HepG2 (cell line): Measurements from ENCODE around the gene SNX30. TPM values are rescaled to one million over a fixed set of nuclear protein-coding genes. Genes with fewer than 3 reads are reported as not detected.

Source experiments
- CEBPG ChIP-seq: IDR thresholded peaks from 2 replicates; pipeline ENCODE4 v1.6.1; 2016
- ELF3 ChIP-seq: IDR thresholded peaks from 2 replicates; pipeline ENCODE4 v1.6.1; 2016; ENCODE audit warnings: missing genetic modification reagents, missing compliant biosample characterization
- EP300 ChIP-seq, 3 experiments: sonication (generic) in 1 of 3; formaldehyde crosslinking in 1 of 3; IDR thresholded peaks; 2 replicates each; pipeline versions ENCODE4 v1.5.1 to v1.6.1; 2011 to 2020; ENCODE audit warnings: low read depth in 2 of 3, low read length in 2 of 3, borderline replicate concordance in 1 of 3, improper control_type of control experiment in 1 of 3, mild to moderate bottlenecking in 1 of 3, missing genetic modification reagents in 1 of 3, moderate library complexity in 1 of 3
- FOXA3 ChIP-seq: IDR thresholded peaks from 2 replicates; pipeline ENCODE4 v1.6.1; 2016; ENCODE audit warnings: missing genetic modification reagents, missing compliant biosample characterization
- GATAD2A ChIP-seq: IDR thresholded peaks from 2 replicates; pipeline ENCODE4 v1.6.1; 2016
- KDM4B ChIP-seq: sonication (generic); formaldehyde crosslinking; IDR thresholded peaks from 2 replicates; pipeline ENCODE4 v1.4.0; 2020; ENCODE audit warnings: missing genetic modification reagents
- MIER3 ChIP-seq: IDR thresholded peaks from 2 replicates; pipeline ENCODE4 v1.6.1; 2016; ENCODE audit warnings: missing compliant biosample characterization, borderline replicate concordance
- SOX6 ChIP-seq, 2 experiments: fragments of 450-650 bp in 1 of 2; sonication (generic) in 1 of 2; formaldehyde crosslinking in 1 of 2; IDR thresholded peaks; 2 replicates each; pipeline versions ENCODE4 v1.4.0 to v1.6.1; 2017 to 2020; ENCODE audit warnings: antibody characterized with exemption in 1 of 2, mild to moderate bottlenecking in 1 of 2, missing genetic modification reagents in 1 of 2
- TBX2 ChIP-seq: sonication (generic); formaldehyde crosslinking; IDR thresholded peaks from 2 replicates; pipeline ENCODE4 v1.5.0; 2020; ENCODE audit warnings: missing genetic modification reagents, mild to moderate bottlenecking, borderline replicate concordance
- ZBTB38 ChIP-seq: sonication (generic); formaldehyde crosslinking; IDR thresholded peaks from 2 replicates; pipeline ENCODE4 v1.5.1; 2020; ENCODE audit warnings: mild to moderate bottlenecking, missing genetic modification reagents
- ZNF782 ChIP-seq: sonication (generic); formaldehyde crosslinking; IDR thresholded peaks from 2 replicates; pipeline ENCODE4 v1.4.0; 2020; ENCODE audit warnings: missing genetic modification reagents, mild to moderate bottlenecking, borderline replicate concordance
- polyA plus RNA-seq, 8 experiments: library from polyadenylated mRNA; depleted of rRNA in 3 of 8; stranded (reverse) in 7 of 8; unstranded in 1 of 8; fragments of >200 nt; fragmentation: Illumina TruSeq in 4 of 8; extraction: Trizol in 4 of 8; gene quantifications; 2 replicates each; pipeline versions ENCODE4 v1.2.1 to v1.2.3, GENCODE V29; 2011 to 2016; ENCODE audit warnings: low read depth in 4 of 8, missing spikeins in 1 of 8, mixed read lengths in 1 of 8; ENCODE audit not compliant: insufficient read depth in 1 of 8
- total RNA-seq, 5 experiments: library from RNA; depleted of rRNA; stranded (reverse); fragments of >200 nt; fragmentation: Illumina TruSeq; extraction: Trizol; gene quantifications; 2 replicates each; pipeline ENCODE4 v1.2.3, GENCODE V29; 2016; ENCODE audit warnings: low read depth in 1 of 5
- TF ChIP-seq, protein P1 (sequence below): sonication (generic); formaldehyde crosslinking; IDR thresholded peaks from 2 replicates; pipeline ENCODE4 v1.4.0; 2020; ENCODE audit warnings: low read depth, mild to moderate bottlenecking, missing genetic modification reagents
- TF ChIP-seq, protein P2 (sequence below): sonication (generic); formaldehyde crosslinking; conservative IDR thresholded peaks from 2 replicates; pipeline ENCODE4 v1.4.0; 2020; ENCODE audit warnings: mild to moderate bottlenecking, missing genetic modification reagents, moderate library complexity
- TF ChIP-seq, protein P3 (sequence below): sonication (generic); formaldehyde crosslinking; IDR thresholded peaks from 2 replicates; pipeline ENCODE4 v1.5.1; 2020; ENCODE audit warnings: mild to moderate bottlenecking, missing genetic modification reagents, moderate library complexity
- TF ChIP-seq, protein P4 (sequence below): IDR thresholded peaks from 2 replicates; pipeline ENCODE4 v1.6.1; 2016; ENCODE audit warnings: missing compliant biosample characterization, missing genetic modification reagents, borderline replicate concordance
- TF ChIP-seq, protein P5 (sequence below): sonication (generic); formaldehyde crosslinking; conservative IDR thresholded peaks from 2 replicates; pipeline ENCODE4 v1.4.0; 2020; ENCODE audit warnings: missing genetic modification reagents

The SNX30 gene
- total and polyA plus RNA-seq, 2 of the 13 experiments (the other 11 are each of a cell fraction or from before 2014, with no cell fraction given) = 4.4 to 12.4 TPM

DNA sequence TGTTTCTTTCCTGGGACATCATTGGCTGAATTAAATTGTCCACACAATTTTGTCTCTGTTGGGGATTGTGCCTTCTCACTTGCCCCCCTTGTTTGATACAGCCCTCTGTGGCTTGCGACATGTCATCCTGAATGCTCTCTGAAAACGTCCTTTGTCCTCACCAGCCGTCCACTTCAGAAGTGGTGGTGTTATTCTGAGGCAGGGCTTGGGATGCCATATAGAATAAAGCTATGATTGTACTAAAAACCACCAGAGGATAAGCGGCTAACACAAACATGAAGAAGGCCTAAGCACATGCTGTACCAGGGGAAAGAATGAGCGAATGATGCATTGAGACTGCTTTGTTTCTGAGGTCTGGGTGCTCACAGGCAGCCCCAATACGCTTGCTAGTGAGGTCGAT lies 3.5 kb upstream of the SNX30 start (continued):
- TF ChIP-seq CEBPG (CRISPR knock-in tag) (peak; percentile 82), SOX6 (IDR thresholded peaks at IDR 0.05) (no peak), SOX6 (CRISPR knock-in tag; IDR thresholded peaks at IDR 0.05) (peak; percentile 42; the same call in 1 of the 2 replicates), MIER3 (CRISPR knock-in tag) (peak; percentile 26; the same call in 1 of the 2 replicates), ZBTB38 (CRISPR knock-in tag) (0 out of 2 replicates have a peak, but pooled peaks have one; percentile 30), EP300 (IDR thresholded peaks at IDR 0.05; ENCODE audit: low read depth in 2 of 2, low read length in 2 of 2) (peak in 1 of 2 experiments; percentile 25; a peak in 1 of 4 replicates), EP300 (CRISPR knock-in tag; IDR thresholded peaks at IDR 0.05; ENCODE audit: borderline replicate concordance) (no peak; the same call in 1 of the 2 replicates), TBX2 (CRISPR knock-in tag) (peak; percentile 43), GATAD2A (CRISPR knock-in tag) (peak; percentile 60; the same call in 1 of the 2 replicates), ZNF782 (CRISPR knock-in tag) (no peak), FOXA3 (CRISPR knock-in tag) (0 out of 2 replicates have a peak, but pooled peaks have one; percentile 17), KDM4B (CRISPR knock-in tag) (0 out of 2 replicates have a peak, but pooled peaks have one; percentile 24), ELF3 (0 out of 2 replicates have a peak, but pooled peaks have one; percentile 11)
- TF ChIP-seq, protein P1, sequence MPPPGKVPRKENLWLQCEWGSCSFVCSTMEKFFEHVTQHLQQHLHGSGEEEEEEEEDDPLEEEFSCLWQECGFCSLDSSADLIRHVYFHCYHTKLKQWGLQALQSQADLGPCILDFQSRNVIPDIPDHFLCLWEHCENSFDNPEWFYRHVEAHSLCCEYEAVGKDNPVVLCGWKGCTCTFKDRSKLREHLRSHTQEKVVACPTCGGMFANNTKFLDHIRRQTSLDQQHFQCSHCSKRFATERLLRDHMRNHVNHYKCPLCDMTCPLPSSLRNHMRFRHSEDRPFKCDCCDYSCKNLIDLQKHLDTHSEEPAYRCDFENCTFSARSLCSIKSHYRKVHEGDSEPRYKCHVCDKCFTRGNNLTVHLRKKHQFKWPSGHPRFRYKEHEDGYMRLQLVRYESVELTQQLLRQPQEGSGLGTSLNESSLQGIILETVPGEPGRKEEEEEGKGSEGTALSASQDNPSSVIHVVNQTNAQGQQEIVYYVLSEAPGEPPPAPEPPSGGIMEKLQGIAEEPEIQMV = no peak
- TF ChIP-seq, protein P2, sequence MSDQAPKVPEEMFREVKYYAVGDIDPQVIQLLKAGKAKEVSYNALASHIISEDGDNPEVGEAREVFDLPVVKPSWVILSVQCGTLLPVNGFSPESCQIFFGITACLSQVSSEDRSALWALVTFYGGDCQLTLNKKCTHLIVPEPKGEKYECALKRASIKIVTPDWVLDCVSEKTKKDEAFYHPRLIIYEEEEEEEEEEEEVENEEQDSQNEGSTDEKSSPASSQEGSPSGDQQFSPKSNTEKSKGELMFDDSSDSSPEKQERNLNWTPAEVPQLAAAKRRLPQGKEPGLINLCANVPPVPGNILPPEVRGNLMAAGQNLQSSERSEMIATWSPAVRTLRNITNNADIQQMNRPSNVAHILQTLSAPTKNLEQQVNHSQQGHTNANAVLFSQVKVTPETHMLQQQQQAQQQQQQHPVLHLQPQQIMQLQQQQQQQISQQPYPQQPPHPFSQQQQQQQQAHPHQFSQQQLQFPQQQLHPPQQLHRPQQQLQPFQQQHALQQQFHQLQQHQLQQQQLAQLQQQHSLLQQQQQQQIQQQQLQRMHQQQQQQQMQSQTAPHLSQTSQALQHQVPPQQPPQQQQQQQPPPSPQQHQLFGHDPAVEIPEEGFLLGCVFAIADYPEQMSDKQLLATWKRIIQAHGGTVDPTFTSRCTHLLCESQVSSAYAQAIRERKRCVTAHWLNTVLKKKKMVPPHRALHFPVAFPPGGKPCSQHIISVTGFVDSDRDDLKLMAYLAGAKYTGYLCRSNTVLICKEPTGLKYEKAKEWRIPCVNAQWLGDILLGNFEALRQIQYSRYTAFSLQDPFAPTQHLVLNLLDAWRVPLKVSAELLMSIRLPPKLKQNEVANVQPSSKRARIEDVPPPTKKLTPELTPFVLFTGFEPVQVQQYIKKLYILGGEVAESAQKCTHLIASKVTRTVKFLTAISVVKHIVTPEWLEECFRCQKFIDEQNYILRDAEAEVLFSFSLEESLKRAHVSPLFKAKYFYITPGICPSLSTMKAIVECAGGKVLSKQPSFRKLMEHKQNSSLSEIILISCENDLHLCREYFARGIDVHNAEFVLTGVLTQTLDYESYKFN = peak; percentile 49
- TF ChIP-seq, protein P3, sequence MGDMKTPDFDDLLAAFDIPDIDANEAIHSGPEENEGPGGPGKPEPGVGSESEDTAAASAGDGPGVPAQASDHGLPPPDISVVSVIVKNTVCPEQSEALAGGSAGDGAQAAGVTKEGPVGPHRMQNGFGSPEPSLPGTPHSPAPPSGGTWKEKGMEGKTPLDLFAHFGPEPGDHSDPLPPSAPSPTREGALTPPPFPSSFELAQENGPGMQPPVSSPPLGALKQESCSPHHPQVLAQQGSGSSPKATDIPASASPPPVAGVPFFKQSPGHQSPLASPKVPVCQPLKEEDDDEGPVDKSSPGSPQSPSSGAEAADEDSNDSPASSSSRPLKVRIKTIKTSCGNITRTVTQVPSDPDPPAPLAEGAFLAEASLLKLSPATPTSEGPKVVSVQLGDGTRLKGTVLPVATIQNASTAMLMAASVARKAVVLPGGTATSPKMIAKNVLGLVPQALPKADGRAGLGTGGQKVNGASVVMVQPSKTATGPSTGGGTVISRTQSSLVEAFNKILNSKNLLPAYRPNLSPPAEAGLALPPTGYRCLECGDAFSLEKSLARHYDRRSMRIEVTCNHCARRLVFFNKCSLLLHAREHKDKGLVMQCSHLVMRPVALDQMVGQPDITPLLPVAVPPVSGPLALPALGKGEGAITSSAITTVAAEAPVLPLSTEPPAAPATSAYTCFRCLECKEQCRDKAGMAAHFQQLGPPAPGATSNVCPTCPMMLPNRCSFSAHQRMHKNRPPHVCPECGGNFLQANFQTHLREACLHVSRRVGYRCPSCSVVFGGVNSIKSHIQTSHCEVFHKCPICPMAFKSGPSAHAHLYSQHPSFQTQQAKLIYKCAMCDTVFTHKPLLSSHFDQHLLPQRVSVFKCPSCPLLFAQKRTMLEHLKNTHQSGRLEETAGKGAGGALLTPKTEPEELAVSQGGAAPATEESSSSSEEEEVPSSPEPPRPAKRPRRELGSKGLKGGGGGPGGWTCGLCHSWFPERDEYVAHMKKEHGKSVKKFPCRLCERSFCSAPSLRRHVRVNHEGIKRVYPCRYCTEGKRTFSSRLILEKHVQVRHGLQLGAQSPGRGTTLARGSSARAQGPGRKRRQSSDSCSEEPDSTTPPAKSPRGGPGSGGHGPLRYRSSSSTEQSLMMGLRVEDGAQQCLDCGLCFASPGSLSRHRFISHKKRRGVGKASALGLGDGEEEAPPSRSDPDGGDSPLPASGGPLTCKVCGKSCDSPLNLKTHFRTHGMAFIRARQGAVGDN = no peak
- TF ChIP-seq, protein P4, sequence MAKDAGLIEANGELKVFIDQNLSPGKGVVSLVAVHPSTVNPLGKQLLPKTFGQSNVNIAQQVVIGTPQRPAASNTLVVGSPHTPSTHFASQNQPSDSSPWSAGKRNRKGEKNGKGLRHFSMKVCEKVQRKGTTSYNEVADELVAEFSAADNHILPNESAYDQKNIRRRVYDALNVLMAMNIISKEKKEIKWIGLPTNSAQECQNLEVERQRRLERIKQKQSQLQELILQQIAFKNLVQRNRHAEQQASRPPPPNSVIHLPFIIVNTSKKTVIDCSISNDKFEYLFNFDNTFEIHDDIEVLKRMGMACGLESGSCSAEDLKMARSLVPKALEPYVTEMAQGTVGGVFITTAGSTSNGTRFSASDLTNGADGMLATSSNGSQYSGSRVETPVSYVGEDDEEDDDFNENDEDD (CRISPR knock-in tag) = 0 out of 2 replicates have a peak, but pooled peaks have one; percentile 16
- TF ChIP-seq, protein P5, sequence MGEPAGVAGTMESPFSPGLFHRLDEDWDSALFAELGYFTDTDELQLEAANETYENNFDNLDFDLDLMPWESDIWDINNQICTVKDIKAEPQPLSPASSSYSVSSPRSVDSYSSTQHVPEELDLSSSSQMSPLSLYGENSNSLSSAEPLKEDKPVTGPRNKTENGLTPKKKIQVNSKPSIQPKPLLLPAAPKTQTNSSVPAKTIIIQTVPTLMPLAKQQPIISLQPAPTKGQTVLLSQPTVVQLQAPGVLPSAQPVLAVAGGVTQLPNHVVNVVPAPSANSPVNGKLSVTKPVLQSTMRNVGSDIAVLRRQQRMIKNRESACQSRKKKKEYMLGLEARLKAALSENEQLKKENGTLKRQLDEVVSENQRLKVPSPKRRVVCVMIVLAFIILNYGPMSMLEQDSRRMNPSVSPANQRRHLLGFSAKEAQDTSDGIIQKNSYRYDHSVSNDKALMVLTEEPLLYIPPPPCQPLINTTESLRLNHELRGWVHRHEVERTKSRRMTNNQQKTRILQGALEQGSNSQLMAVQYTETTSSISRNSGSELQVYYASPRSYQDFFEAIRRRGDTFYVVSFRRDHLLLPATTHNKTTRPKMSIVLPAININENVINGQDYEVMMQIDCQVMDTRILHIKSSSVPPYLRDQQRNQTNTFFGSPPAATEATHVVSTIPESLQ (CRISPR knock-in tag) = no peak
